Thyroid gland (tissue), 4 donors: ENCODE results near the gene MAPKBP1.

Source experiments
- POLR2A ChIP-seq, 2 donors: fragments of 450-650 bp; IDR thresholded peaks; one replicate each; pipeline ENCODE4 v1.6.1; 2017; ENCODE audit warnings: antibody characterized with exemption in 2 of 2, mild to moderate bottlenecking in 2 of 2, moderate library complexity in 1 of 2
- TF ChIP-seq, protein P1 (sequence below), 6 experiments: fragments of 200-600 bp in 3 of 6; fragments of 450-650 bp in 3 of 6; sonication (generic) in 3 of 6; IDR thresholded peaks; one replicate each; pipeline ENCODE4 v1.5.1; 2016 to 2019; ENCODE audit warnings: antibody characterized with exemption in 6 of 6, mild to moderate bottlenecking in 2 of 6, inconsistent platforms in 1 of 6, moderate library complexity in 1 of 6

DNA sequence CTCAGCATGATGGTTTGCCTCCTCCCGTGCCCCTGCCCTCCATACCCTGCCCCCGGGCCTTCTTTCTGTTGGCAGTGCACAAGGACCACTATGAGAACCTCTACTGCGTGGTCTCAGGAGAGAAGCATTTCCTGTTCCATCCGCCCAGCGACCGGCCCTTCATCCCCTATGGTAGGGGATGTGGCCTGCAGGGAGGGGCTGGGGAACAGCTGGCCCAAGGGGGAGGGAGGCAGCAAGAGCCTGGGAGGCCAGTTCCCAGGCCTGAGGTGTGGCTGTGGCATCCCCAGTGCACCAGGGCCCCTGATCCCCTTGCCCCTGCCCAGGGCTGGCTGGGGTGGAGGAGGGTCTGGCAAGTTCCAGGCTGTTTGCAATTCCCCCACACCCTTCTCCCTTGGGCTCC is 61.8 kb downstream of the MAPKBP1 start:
- TF ChIP-seq, protein P1, sequence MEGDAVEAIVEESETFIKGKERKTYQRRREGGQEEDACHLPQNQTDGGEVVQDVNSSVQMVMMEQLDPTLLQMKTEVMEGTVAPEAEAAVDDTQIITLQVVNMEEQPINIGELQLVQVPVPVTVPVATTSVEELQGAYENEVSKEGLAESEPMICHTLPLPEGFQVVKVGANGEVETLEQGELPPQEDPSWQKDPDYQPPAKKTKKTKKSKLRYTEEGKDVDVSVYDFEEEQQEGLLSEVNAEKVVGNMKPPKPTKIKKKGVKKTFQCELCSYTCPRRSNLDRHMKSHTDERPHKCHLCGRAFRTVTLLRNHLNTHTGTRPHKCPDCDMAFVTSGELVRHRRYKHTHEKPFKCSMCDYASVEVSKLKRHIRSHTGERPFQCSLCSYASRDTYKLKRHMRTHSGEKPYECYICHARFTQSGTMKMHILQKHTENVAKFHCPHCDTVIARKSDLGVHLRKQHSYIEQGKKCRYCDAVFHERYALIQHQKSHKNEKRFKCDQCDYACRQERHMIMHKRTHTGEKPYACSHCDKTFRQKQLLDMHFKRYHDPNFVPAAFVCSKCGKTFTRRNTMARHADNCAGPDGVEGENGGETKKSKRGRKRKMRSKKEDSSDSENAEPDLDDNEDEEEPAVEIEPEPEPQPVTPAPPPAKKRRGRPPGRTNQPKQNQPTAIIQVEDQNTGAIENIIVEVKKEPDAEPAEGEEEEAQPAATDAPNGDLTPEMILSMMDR (IDR thresholded peaks at IDR 0.05): no peak
- no peak for TF ChIP-seq POLR2A (IDR thresholded peaks at IDR 0.05)
